IMR-90 (cell line): Measurements from ENCODE around the gene RUFY1.

Source experiments
- CEBPB ChIP-seq: IDR thresholded peaks from 2 replicates; pipeline ENCODE4 v1.6.1; 2012; ENCODE audit warnings: low read depth, low read length, improper control_type of control experiment
- CHD1 ChIP-seq: IDR thresholded peaks from 2 replicates; pipeline ENCODE4 v1.6.1; 2012; ENCODE audit warnings: low read depth, low read length, improper control_type of control experiment
- CTCF ChIP-seq: conservative IDR thresholded peaks from 2 replicates; pipeline ENCODE4 v1.5.1; 2012; ENCODE audit warnings: mild to moderate bottlenecking, low read depth, low read length, improper control_type of control experiment
- MAFK ChIP-seq: IDR thresholded peaks from 2 replicates; pipeline ENCODE4 v1.6.1; 2012; ENCODE audit warnings: low read depth, low read length, improper control_type of control experiment
- MAZ ChIP-seq: IDR thresholded peaks from 2 replicates; pipeline ENCODE4 v1.6.1; 2012; ENCODE audit warnings: low read depth, mild to moderate bottlenecking, low read length, improper control_type of control experiment, moderate library complexity, borderline replicate concordance
- MXI1 ChIP-seq: IDR thresholded peaks from 2 replicates; pipeline ENCODE4 v1.6.1; 2012; ENCODE audit warnings: low read depth, mild to moderate bottlenecking, low read length, moderate library complexity, borderline replicate concordance
- POLR2A ChIP-seq: IDR thresholded peaks from 2 replicates; pipeline ENCODE4 v1.6.1; 2012; ENCODE audit warnings: mild to moderate bottlenecking, low read depth, low read length
- RAD21 ChIP-seq: IDR thresholded peaks from 2 replicates; pipeline ENCODE4 v1.6.1; 2012; ENCODE audit warnings: low read length, improper control_type of control experiment
- RFX5 ChIP-seq: IDR thresholded peaks from 2 replicates; pipeline ENCODE4 v1.8.0; 2012; ENCODE audit warnings: low read depth, mild to moderate bottlenecking, low read length, moderate library complexity
- SMC3 ChIP-seq: fragments of 150-350 bp; IDR thresholded peaks from 2 replicates; pipeline ENCODE4 v1.6.1; 2016; ENCODE audit warnings: low read depth, mild to moderate bottlenecking, antibody characterized with exemption, low read length, moderate library complexity
- USF2 ChIP-seq: fragments of 150-350 bp; IDR thresholded peaks from 2 replicates; pipeline ENCODE4 v1.6.1; 2017; ENCODE audit warnings: mild to moderate bottlenecking, antibody characterized with exemption, low read length, low read depth

GRCh38 chr5:179607160-179607931 lies 57.0 kb downstream of the RUFY1 start:
- no peak for TF ChIP-seq MAZ
- no peak for TF ChIP-seq CTCF
- peak; percentile 15; the same call in 1 of the 2 replicates for TF ChIP-seq POLR2A
- TF ChIP-seq MAFK = no peak
- no peak for TF ChIP-seq RFX5
- no peak for TF ChIP-seq SMC3
- no peak for TF ChIP-seq MXI1
- no peak for TF ChIP-seq RAD21
- no peak for TF ChIP-seq CEBPB
- no peak for TF ChIP-seq CHD1
- TF ChIP-seq USF2 = no peak
